ENCODE measurements around the gene RAP2A.

The RAP2A gene

GRCh38 chr13:97492684-97493371 lies 58.9 kb downstream of the RAP2A start:
- no peak for DNase-seq (ENCODE audit: low read depth in 1 of 2, low spot score in 1 of 2)

- no peak for DNase-seq (ENCODE audit: low read depth in 1 of 2, low spot score in 1 of 2)
Observed at GRCh38 chr13:97493456-97493855, 59.5 kb downstream of the RAP2A start.

GRCh38 chr13:97495678-97496077 lies 61.7 kb downstream of the RAP2A start:
- no peak for DNase-seq (ENCODE audit: low read depth in 1 of 2, low spot score in 1 of 2)

GRCh38 chr13:97496511-97496910 lies 62.5 kb downstream of the RAP2A start:
- no peak for DNase-seq (ENCODE audit: low read depth in 1 of 2, low spot score in 1 of 2)

- no peak for DNase-seq (ENCODE audit: low read depth in 1 of 2, low spot score in 1 of 2)
Observed at GRCh38 chr13:97497400-97497799, 63.4 kb downstream of the RAP2A start.

GRCh38 chr13:97498419-97498818 lies 64.5 kb downstream of the RAP2A start:
- no peak for DNase-seq (ENCODE audit: low read depth in 1 of 2, low spot score in 1 of 2)

- no peak for DNase-seq (ENCODE audit: low read depth in 1 of 2, low spot score in 1 of 2)
Observed at GRCh38 chr13:97499181-97499580, 65.2 kb downstream of the RAP2A start.

- DNase-seq (ENCODE audit: low read depth in 1 of 2, low spot score in 1 of 2) = no peak
Observed at GRCh38 chr13:97502181-97502580, 68.2 kb downstream of the RAP2A start.

GRCh38 chr13:97502706-97503105 lies 68.7 kb downstream of the RAP2A start:
- DNase-seq (ENCODE audit: low read depth in 1 of 2, low spot score in 1 of 2) = no peak

- DNase-seq (ENCODE audit: low read depth in 1 of 2, low spot score in 1 of 2) = no peak
Observed at GRCh38 chr13:97505017-97505416, 71.0 kb downstream of the RAP2A start.

GRCh38 chr13:97506511-97506910 lies 72.5 kb downstream of the RAP2A start:
- no peak for DNase-seq (ENCODE audit: low read depth in 1 of 2, low spot score in 1 of 2)

- no peak for DNase-seq (ENCODE audit: low read depth in 1 of 2, low spot score in 1 of 2)
Observed at GRCh38 chr13:97512732-97513131, 78.8 kb downstream of the RAP2A start.

- no peak for DNase-seq (ENCODE audit: low read depth in 1 of 2, low spot score in 1 of 2)
Observed at GRCh38 chr13:97515643-97516042, 81.7 kb downstream of the RAP2A start.

GRCh38 chr13:97517967-97518366 lies 84.0 kb downstream of the RAP2A start:
- DNase-seq (ENCODE audit: low read depth in 1 of 2, low spot score in 1 of 2) = no peak
